Stimulated activated CD4-positive, alpha-beta T cell treated with anti-CD3 and anti-CD28 coated beads, Interleukin-12 subunit alpha, Interleukin-12 subunit beta, amount 100 ng/mL, for 24 hours (primary cell): ENCODE measurements around the gene RELN.

Experiments
- DNase-seq, 2 experiments: peaks; one replicate each; pipeline ENCODE4 v3.0.0-alpha.2; 2020; ENCODE audit warnings: low read depth in 2 of 2

RELN gene

GRCh38 chr7:103571586-103571985 lies 417.9 kb downstream of the RELN start:
- DNase-seq = no peak

- DNase-seq = no peak
Measured at GRCh38 chr7:103569621-103570305, 419.7 kb downstream of the RELN start.

- DNase-seq = no peak
Measured at GRCh38 chr7:103564416-103564815, 425.0 kb downstream of the RELN start.

- DNase-seq = no peak
Measured at GRCh38 chr7:103560136-103560535, 429.3 kb downstream of the RELN start.

- DNase-seq = no peak
Measured at GRCh38 chr7:103551016-103551415, 438.4 kb downstream of the RELN start.

- DNase-seq = no peak
Measured at GRCh38 chr7:103549786-103550185, 439.7 kb downstream of the RELN start.

- DNase-seq = no peak
Measured at GRCh38 chr7:103547451-103548284, 441.8 kb downstream of the RELN start.

GRCh38 chr7:103542470-103542869 lies 447.0 kb downstream of the RELN start:
- no peak for DNase-seq

GRCh38 chr7:103541947-103542346 lies 447.5 kb downstream of the RELN start:
- DNase-seq = no peak

GRCh38 chr7:103541026-103541425 lies 448.4 kb downstream of the RELN start:
- DNase-seq = no peak

- DNase-seq = no peak
Measured at GRCh38 chr7:103540338-103540737, 449.1 kb downstream of the RELN start.

GRCh38 chr7:103539875-103540274 lies 449.6 kb downstream of the RELN start:
- DNase-seq = no peak

- DNase-seq = no peak
Measured at GRCh38 chr7:103538964-103539709, 450.3 kb downstream of the RELN start.

GRCh38 chr7:103533761-103534160 lies 455.7 kb downstream of the RELN start:
- no peak for DNase-seq

GRCh38 chr7:103532955-103533354 lies 456.5 kb downstream of the RELN start:
- no peak for DNase-seq

GRCh38 chr7:103528152-103528551 lies 461.3 kb downstream of the RELN start:
- DNase-seq = no peak

GRCh38 chr7:103525937-103526336 lies 463.5 kb downstream of the RELN start:
- no peak for DNase-seq

- DNase-seq = no peak
Measured at GRCh38 chr7:103524042-103524907, 465.2 kb downstream of the RELN start.

GRCh38 chr7:103521937-103522336 lies 467.5 kb downstream of the RELN start:
- no peak for DNase-seq

- no peak for DNase-seq
Measured at GRCh38 chr7:103504505-103505135, 484.8 kb downstream of the RELN start.

GRCh38 chr7:103501206-103501605 lies 488.3 kb downstream of the RELN start:
- no peak for DNase-seq
